ENCODE data around the gene AHDC1. TPM values are rescaled to one million over a fixed set of nuclear protein-coding genes. Genes with fewer than 3 reads are reported as not detected.

AHDC1 gene
- total and polyA plus RNA-seq, 9 of the 15 experiments (the other 6 are each of a cell fraction or from before 2014, with no cell fraction given): 0.21 to 36.4 (median 4.7) TPM

- no peak for TF ChIP-seq RAD51 (IDR thresholded peaks at IDR 0.05; ENCODE audit: borderline replicate concordance, low read depth)
- TF ChIP-seq ASH1L (IDR thresholded peaks at IDR 0.05; ENCODE audit: borderline replicate concordance, low read depth, partially characterized antibody): no peak
- peak; percentile 64; the same call in 1 of the 2 replicates for TF ChIP-seq L3MBTL2 (IDR thresholded peaks at IDR 0.05)
- TF ChIP-seq U2AF2 (optimal IDR thresholded peaks at IDR 0.05; ENCODE audit: low read depth, low read length): no peak
- TF ChIP-seq CTCF (IDR thresholded peaks at IDR 0.05 in 2 of 3, conservative IDR thresholded peaks at IDR 0.05 in 1 of 3; ENCODE audit: insufficient read depth in 2 of 3, low read depth in 1 of 3, low read length in 3 of 3): peak; percentile 46 to 64 (median 60); a peak in 5 of 6 replicates
- TF ChIP-seq ATF6 (CRISPR knock-in tag; IDR thresholded peaks at IDR 0.05): no peak
- peak; percentile 60; the same call in 1 of the 2 replicates for TF ChIP-seq MAFK (IDR thresholded peaks at IDR 0.05; ENCODE audit: low read length)
- peak; percentile 89; the same call in 1 of the 2 replicates for TF ChIP-seq HDGF (IDR thresholded peaks at IDR 0.05)
- no peak for TF ChIP-seq FOXJ3 (CRISPR knock-in tag; IDR thresholded peaks at IDR 0.05)
- no peak for TF ChIP-seq THRA (IDR thresholded peaks at IDR 0.05)
- peak; percentile 61 for TF ChIP-seq CEBPB (tag; IDR thresholded peaks at IDR 0.05)
- peak; percentile 77 for TF ChIP-seq ZFP36 (IDR thresholded peaks at IDR 0.05; ENCODE audit: low read depth, low read length, partially characterized antibody)
- no peak for TF ChIP-seq NR0B1 (IDR thresholded peaks at IDR 0.05; ENCODE audit: partially characterized antibody)
- TF ChIP-seq GABPB1 (CRISPR knock-in tag; IDR thresholded peaks at IDR 0.05): peak; percentile 57; the same call in 1 of the 2 replicates
- TF ChIP-seq ZSCAN32 (CRISPR knock-in tag; IDR thresholded peaks at IDR 0.05): no peak
- TF ChIP-seq ZNF785 (CRISPR knock-in tag; IDR thresholded peaks at IDR 0.05): no peak
- TF ChIP-seq ZBTB2 (IDR thresholded peaks at IDR 0.05): peak; percentile 59; the same call in 1 of the 2 replicates
- TF ChIP-seq XRCC5 (IDR thresholded peaks at IDR 0.05; ENCODE audit: low read depth, low read length): 0 out of 2 replicates have a peak, but pooled peaks have one; percentile 52
- TF ChIP-seq SMARCA5 (IDR thresholded peaks at IDR 0.05): peak; percentile 99
- no peak for TF ChIP-seq FOSL1 (tag; conservative IDR thresholded peaks at IDR 0.05)
- TF ChIP-seq SMC3 (conservative IDR thresholded peaks at IDR 0.05; ENCODE audit: insufficient read depth, low read depth, low read length): 0 out of 2 replicates have a peak, but pooled peaks have one; percentile 20
These were observed 95.8 kb downstream of the AHDC1 start (continued) for GRCh38 chr1:27507960-27508665.

Measured in K562 (cell line).